CD4-positive, alpha-beta T cell treated with Interleukin-17A for 1 hour (primary cell): ENCODE measurements around the gene TWIST2.

Source experiments
- DNase-seq: peaks from one replicate; pipeline ENCODE4 v3.0.0-alpha.2; 2020

The TWIST2 gene

DNA sequence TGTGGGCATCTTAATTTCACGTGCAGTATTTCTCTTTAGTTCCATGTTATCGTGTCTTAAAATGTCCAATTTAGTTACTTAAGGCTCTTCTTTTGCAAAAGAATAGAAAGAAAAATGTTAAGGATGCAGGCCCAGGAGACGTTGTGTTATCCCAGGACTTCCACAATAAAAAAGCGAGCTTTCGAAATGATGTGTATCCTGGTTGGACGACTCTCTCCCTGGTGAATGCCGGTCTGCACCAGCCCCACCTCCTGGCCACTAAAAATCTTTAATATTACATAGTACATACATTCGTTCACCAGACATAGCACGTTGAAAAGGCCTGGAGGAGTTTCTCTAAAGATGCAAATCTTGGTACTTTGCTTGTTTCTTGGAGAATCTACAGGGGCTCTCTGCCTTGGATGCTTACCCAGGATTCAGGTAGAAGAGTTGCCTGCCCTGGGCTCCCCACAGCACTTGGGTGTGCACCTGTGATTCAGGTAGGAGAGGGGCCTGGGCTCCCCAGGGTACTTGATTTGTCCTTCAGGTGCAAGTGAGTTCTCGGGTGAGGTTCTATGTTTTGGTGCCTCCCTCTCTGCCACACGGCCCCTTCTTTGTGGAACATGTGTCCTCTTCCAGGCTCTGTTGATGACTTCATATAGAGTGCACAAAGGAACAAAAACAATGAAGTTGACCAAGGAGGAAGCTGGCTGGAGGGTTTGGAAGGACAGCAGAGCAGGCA, 26.6 kb downstream of the TWIST2 start:
- no peak for DNase-seq

DNA sequence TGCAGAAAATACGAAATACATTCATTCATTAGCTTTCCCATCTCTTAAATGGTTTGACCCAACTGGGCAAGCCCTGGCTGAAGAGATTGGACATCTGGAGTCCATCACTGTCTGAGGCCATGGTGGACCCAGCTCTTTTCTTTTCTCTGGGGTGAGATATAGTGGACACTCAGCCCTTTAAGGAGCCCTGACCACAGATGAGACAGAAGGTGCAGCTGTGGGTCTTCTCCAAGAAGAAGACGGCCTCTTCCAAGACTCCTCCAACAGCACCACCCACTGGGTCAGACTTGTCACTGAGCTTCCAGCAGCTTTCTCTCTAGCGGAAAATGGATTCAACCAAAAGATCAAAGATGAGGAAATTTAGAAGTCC, 27.2 kb downstream of the TWIST2 start:
- DNase-seq, result no peak

DNA sequence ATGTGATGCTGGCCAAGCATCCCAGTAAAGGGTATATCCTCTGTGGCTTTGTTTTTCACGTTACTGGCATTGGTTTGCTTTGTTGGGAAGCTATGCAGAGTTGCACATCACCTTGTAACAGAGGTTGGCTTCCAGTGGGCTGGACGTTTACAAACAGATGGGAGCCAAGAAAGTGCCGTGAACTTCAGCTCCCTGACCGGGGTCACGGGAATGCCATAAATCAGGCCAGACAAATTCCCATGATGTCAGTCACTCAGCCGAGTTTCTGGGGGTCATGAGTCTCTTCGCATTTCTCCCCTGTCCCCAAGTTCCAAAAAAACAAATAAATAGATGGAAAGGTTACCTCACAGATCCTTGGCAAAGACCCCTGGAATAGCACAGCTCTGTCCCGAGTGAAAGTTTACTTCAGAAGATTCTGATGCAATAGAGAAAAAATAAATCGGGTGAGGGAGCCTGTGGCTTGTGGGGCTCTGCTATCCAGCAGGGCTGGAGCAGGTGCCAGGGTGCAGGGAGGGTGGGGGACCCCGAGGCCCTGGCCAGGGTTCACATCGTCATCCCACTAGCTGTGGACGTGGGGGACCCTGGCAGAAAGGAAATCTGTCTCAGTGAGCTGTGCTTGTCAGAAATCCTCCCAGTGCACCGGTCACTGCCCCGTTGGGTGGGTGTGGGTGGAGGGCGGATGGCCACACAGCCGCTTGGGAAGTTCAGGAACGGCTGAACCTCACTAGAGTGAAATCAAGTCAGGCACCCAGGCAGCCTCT, 27.8 kb downstream of the TWIST2 start:
- DNase-seq, result no peak

DNA sequence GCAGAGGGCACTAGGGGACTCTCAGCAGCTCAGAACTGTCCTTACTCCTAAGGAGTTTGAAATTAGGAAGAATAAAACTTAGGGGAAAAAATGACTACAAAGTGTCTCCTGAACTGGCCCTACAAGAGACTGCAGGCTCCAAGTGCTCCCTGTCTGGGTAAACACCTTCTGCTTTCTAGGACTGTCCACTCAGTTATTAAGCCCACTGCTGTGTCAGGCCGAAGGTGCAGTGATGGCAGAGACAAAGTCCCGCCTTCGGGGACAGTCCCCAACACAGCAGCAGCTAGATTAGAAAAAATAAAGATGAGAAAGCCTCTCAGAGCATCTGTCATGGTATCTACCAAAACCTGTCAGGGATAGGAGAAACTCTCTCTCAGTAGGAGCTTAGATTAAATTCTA, 28.3 kb downstream of the TWIST2 start:
- no peak for DNase-seq

DNA sequence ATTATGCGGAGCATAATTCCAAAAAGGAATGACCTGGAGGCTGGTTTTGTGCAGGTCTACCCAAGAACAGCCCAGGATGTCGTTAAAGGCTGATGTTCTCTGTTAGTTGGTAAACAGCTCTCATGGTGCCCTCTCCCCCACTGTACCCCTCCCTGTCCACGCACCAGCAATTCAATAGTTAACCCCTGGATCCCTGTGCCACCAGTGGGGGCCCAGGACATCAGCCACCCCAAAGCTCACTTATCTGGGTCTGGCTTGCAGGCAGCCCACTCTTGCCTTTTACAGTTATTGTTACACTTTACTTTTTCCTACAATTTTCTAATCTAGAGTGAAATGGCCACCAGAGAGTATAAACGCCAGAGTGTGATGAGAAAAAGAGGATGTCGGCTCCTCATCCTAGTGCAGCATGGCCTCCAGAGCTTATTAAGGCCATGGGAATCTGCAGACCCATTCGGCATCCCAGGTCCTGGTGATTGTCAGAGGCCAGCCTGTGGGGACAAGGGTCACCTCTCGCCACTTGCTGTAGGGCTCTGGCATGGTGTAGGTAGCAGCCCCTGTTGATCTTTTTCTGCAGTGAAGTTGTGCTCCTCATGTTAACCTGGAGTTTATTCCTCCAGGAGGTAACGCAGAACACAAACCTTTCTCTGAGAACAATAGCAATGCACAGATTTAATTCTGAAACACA, 30.3 kb downstream of the TWIST2 start:
- DNase-seq, result no peak

DNA sequence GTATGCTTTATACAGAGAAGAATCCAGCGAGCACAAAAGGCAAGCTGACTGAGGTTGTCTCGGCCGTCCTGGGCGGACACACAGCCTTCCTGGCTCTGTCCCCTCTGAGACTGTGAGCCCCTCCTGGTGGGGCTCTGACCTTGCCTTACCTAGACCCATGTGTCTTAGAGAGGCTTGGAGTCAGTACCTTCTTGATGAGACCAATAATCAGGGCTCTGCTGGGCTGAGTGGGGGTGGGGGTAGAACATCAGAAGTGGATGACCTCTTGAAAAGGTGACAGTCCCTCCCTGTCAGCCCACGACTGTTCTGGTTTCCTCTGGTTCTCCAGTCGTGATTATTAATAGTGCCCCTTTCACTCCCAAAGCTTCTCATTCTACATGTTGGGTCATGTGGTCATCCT, 31.2 kb downstream of the TWIST2 start:
- DNase-seq, result no peak

DNA sequence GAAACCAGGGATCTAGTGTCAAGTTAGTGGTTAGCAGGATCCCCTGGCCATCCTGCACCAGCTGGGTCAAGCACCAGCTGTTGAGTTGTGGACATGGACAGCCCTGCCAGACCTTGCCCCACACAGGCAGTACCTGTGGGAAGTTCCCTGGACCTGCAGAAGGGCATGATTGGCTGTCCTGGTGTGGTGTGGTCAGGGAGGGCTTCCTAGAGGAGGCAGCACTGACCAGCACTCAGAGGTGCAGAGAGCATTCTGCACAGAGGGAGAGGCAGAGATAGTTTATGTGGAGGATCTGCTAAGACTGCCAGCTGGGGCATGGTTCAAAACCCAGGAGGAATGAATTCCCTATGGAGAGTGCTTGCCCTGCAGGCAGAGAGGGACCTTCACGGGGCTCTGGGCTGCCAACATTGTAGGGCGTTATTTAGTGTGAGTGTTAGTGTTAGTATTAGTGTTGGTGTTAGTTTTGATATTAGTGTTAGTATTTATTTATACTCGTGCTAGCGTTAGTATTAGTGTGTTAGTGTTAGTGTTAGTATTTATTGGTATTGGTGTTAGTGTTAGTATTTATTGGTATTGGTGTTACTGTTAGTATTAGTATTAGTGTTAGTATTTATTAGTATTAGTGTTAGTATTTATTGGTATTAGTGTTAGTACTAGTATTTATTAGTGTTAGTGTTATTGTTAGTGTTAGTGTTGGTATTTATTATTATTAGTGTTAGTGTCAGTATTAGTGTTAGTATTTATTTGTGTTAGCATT, 31.9 kb downstream of the TWIST2 start:
- no peak for DNase-seq

DNA sequence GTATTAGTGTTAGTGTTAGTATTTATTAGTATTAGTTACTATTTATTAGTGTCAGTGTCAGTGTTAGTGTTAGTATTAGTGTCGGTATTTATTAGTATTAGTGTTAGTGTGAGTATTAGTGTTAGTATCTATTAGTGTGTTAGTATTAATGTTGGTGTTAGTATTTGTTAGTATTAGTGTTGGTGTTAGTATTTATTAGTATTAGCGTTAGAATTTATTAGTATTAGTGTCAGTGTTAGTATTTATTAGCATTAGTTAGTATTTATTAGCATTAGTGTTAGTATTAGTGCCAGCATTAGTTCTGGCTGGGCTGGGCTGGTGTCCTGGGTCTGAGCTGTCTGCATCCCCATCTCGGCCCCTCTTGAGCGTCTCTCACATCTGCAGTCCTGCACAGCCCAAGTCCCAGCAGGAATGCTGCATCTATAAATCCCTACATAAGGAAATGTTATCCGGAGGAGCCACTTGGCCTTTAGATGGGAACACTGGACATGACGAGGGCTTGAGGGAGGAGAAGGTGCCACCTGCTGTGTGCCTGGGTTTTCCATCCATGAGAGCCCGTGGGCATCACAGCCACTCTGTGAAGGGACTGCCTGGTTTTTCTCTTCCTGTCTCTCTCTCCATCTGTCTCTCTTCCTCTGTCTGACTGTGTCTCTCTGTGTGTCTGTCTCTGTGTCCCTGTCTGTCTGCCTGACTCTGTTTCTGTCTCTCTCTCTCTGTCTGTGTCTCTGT, 33.6 kb downstream of the TWIST2 start:
- DNase-seq, result no peak

DNA sequence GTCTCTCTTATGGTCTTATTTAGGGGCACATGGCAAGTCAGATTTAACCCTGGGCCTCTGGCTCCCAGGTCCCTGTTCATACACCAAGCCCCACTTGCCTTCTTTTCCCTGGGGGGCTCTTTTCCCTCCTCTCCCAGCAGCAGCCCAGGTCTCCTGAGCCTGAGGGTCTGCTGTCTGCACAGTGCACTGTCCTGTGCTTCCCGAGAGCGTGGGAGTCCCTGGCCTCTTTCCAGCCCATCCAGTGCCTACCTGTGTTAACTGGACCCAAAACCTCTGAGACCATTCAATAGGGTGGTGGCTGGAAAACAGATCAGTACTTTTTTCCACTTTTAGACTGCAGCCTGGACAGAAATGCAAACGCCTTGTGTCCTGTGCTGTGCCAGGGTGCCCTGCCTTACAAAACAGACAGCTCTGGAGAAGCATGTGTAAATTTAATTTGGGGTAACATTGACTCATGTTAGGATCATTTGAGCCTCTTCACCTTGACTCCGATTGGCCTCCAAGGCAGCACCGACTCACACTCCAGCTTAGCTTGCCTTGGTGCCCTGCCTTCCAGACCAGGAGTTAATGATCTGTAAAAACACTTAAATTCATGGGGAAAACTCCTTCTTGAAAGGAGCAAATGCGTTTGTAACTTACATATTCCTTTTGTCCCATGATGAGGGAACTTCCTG, 34.3 kb downstream of the TWIST2 start:
- DNase-seq, result no peak

DNA sequence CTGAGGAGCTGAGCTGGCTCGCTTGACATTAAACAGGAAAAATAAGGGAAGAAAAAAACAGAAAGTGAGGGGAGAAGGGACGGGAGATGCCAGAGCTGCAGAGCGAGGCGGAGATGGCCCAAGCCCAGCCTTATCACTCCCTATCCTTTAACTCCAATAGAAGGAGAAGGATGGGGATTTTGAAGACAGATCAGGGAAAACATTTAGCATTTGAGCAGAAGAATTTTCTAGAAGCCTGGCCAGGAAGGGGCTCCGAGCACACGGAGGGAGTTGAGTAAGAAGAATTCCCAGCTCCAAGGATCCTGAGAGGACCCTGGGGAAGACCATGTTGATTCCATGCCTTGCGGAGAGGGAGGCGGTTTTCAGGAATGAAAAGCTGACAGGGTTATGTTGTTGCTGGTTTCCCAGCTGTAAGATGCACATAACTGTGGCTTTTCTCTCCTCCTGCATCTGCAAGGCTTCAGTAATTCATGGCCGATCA, 35.6 kb downstream of the TWIST2 start:
- DNase-seq, result no peak

DNA sequence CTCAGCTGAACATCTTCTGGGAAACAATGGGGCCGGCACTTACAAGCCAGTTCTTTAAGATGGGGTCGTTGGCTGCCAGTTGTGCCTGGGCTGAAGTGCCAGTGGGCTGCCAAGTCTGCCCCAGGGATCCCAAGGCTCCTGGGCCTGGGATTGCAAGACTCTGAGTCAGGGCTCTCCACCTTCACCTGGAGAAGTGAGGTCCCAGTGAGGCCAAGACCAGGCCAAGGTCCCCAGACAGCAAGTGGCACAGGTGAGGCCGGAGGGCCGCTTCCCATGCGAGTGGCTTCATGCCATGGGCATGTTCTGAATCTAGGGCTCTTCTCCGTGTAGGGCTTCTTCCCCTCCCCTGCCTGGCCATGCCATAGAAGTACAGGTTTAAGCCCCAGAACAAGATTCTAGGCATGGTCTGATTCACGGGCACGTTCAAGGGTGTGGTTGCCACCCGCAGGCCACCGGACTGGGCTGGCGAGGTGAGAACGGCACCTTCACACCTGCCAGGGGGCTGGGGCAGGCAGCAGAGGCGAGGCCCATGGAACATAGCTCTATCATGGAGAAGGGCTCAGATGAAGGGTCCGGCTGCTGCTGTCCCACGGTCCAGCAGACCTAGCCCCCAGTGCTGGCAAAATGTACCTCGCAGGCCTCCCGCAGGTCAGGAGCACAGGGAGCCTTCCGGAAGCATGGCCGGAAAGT, 36.4 kb downstream of the TWIST2 start:
- DNase-seq, result no peak

DNA sequence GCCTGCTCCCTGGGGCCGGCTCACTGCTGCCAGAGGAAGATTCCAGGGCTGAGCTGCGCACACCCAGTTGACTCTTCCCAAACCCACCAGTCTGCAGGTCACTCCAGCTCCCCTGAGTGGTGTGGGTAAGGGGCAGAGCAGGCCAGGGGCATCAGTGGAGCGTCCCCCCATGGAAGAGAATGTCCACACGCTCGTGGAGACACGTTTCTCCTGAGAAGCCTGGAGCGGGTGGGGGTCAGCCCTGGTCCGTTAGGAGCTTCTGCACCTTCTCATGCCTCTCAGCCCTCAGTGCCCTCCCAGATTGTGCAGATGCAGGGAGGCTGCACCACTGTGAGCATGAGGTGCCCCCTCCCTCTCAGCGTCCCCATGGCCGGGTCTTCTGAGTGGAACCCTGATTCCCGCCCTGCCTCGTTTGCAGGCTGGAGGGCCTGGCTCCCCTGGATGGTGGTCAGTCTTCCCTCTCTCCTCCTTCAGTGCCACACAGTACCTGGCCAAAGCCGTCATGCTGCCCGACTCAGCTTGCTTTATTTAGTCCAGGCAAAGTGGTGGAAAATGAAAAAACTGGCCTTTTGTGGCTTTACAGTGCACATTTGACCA, 37.0 kb downstream of the TWIST2 start:
- DNase-seq, result no peak

DNA sequence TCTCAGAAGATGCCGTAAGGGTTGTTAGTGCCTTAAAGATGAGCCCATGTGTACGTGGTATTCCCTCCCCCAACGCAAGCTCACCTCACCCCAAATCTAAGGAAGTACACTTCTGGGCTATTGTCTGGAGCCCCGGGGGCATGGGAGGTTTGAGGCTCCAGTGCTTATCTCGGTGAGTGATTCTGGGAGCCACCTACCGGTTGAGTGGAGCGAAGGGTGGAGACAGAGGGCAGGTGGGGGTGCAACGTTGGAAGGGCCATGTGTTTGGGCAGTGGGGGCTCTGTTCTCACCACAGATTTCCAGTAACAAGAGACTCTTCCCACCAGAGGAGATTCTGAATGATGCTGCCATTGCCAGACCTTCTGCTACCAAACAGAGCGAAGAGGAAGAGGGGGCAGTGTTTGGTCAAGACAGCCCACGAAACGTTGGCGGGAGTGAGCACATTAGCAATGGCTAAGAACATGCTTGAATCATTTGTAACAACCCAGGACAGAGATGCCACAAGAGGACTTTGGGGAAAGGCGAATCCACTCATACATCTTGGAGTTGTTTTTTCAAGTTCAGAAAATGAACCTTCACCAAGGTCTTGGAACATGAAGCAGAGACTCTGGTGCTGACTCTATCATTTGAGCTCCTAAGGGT, 38.7 kb downstream of the TWIST2 start:
- no peak for DNase-seq

DNA sequence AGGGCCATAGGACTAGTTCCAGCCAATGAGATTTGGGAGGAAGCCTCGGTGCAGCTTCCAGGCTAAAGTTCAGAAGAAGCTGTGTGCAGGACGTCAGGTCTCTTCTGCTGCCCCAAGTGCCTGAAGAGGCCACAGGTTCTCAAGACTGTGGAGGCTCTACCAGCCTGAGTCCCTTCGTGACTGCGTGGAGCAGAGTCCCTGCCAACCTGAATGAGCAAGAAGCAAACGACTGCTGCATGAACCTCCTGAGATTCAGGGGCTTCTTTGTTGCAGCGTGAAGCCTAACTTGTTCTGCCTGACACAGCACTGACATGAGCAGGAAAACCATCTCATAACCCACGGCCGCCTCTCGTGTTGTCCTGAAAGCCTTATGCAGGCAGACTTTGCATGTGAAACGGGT, 39.7 kb downstream of the TWIST2 start:
- DNase-seq, result no peak

DNA sequence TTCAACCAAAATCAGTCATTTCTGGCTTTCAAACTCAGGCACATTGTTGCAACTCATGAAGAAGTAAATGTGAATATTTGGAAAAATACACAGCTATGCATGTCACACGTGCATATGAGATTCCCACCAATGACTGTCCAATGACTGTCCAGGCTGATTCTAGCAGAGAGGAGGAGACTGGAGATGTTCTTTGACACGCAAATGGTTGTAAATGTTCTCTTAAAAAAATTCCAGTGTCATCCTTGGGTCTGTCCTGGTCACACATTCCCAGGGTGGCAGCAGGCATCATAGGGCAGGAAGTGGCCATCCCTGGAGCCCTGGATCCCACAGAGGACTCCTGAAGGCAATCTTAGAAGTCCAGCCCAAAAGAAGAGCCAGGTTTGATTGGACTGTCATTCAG, 40.9 kb downstream of the TWIST2 start:
- no peak for DNase-seq

DNA sequence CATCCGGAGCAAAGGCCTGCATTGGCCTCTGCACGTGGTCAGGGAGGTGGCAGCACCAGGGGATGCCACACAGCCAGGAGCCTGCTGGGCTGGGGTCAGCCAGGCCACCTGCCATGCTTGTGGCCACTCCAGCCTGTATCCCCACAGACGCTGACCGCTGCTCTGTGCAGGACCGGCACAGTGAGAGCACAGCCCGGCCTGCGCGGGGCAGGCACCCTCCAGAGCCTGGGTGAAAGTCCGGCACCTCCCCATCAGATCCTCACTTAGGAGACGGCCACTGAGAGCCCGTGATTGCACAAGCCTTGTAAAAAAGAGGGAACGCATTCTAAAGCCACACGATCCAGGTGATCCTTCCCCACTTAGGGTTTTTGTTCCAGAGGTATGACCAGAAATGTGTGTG, 42.2 kb downstream of the TWIST2 start:
- no peak for DNase-seq

DNA sequence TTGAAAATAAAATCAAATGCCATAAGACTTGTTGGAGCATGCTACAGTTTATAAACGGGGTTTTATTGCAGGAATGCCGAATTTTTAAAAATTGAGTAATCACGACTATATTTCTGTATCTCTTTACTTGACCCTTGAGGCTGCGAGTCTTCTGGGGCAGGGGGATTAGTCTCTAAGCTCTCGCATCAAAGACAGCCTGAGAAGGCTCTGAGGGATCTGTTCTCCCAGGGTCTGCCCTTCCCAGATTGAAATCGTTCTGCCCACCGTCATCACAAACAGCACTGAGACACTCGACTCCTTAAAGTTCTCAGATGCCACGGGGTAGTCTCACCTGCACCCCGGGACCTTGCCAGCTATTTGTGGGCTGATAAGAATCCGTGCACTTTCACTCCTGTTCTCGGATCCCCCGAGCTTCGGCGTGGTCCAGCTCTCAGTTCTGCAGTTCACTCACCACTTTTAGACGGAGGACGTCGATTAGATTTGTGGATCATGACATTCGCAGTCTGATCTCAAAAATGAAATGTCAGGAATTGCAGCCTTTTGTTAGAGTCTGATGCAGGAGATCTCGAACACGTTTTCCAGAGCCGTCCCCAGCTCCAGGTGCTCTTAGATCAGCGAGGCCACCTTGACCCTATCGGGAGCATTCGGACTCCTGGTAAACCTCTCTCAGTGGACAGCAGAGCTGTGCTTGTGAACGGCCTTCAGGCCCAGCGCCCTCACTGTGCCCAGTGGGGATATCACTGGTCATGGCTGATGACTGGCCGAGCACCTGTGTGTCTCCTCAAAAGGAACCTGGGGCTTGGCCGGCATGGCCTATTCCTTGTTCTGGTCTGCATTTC, 43.0 kb downstream of the TWIST2 start:
- DNase-seq, result no peak

DNA sequence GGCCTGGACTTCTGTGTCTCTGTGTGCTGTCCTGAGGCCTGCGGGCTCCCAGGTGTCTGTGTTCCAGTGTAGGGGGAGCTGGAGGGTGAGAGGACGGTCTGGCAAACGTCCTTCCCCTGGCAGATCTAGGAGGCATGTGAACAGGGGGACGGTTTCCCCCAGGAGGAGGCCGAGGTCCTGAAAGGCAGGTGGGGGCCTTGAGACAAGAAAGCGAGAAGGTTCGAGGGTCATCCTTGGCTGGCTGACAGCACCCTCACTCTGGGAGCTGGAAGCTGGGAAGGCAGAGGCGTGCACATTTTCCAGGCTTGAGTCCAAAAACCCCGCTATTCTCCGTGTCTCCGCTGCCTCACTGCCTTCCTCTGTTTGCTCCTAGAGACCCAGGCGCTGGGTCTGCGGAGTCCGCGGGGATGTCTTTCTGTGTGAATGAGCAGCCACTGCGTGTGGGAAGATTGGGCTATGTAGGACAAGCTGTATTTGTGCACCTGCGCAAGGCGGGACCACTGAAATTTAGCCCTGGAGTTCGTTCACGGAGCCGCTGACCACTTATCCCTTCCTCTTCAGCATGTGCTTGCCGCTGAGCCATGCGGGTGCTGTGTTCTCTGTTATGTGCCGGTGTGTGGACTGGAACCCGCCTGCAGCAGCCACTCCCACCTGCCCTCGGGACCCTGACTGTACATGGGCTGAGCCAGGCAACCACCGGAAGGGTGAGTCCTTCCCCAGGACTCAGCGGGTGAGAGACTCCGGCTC, 43.7 kb downstream of the TWIST2 start:
- no peak for DNase-seq

DNA sequence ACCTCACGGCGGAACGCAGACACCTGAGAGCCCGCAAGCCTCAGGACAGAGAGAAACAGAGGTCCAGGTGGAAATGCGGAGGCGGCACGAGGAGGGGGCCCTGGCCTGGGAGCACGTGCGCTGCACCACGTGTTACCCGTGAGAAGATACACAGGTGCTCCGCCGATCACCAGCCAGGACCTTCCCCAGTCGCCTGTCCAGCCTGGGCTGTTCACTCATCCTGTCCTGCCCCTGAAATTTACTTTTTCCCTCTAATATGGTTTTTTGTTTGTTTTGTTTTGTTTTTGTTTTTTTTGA, 44.3 kb downstream of the TWIST2 start:
- DNase-seq, result no peak
